NCI-H2029 treated with DMSO at 0.1 percent for 48 hours (cell line): ENCODE results near the gene CAB39.

ENCODE experiments used
- DNase-seq: peaks from one replicate; lab custom pipeline; 2025; lab: John Stamatoyannopoulos, UW

Gene CAB39

DNA sequence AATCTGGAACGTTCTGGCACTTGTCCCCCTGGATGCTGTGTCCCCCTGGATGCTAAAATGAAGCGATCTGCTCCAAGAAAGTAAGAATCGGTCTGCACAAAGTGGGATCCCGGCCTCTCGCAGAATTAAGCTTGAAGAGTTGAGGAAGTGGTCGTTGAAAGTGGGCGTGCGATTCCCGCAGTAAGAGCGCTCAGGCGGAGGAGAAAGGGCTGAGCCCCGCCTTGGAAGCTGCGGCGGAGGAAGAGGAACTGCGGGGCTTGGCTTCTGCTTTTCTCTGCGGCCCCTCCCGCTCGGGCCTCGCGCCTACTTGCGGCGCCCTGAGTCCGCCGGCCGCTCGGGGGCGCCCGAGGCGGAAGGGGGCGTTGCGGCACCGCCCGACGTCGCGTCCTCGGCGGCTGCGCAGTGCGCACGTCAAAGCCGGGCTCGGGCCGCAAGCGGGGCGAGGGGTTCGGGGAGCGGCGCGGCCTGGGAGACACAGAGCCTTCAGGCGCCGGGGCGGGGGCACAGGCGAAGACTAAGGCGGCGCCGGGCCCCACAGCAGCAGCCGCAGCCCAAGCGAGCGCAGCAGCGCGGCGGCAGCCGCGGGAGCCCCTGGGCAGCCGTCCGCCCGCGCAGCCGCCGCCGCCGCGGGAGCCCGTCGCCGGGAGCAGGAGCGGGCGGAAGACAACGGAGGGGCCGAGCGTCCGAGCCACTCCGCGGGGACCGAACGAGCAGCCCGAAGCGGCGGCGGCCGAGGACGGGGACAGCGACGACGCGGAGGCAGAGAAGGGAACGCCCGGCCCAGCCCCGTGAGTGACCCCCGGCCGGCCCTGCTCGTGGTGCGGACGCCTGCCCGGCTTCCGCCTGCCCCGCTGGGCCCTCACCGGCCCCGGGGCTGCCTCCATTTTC is at the start of gene CAB39:
TSS of gene CAB39 (plus strand) at position 400 of the 888 bp plus-strand sequence. CDS start 47,160 bp downstream, outside the sequence.
- DNase-seq: peak; percentile 36

DNA sequence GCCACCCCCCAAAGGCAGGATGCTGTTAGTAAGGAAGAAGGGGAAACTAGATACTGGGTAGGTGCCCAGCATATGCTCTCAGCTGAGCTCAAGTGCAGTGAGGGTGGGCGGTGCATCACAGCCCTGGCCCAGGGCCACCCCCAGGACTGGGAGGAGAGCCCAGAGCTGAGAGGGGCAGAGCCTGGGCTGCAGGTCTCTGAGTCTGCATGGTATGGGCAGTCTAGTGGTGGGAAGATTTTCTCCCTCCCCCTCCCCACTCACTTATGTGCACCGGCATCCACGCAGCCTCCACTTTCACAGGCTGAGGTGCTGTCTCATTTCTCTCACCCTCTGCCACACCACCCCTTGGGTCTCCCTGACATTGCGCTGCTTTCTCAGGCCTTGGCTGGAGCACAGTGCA is 48.5 kb upstream of the CAB39 start:
- DNase-seq: peak; percentile 62

DNA sequence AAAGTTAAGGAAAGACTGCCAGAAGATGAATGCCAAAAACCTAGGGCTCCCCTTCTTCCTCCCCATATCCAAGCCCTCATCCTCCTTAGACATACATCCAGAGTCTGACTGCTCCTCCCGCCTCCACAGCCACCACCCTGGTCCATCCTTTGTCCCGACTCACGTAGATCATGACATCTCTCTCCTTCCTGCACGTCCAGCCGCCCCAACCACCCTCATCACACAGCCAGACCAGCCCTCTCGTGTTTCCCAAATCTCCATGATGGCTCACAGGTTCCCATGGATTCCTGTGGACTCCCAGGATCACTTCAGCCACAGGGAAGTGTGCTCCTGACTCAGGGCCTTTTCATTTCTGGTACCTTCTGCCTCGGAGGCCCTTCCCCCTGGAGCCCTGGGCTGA is 47.8 kb upstream of the CAB39 start:
- DNase-seq: no peak

DNA sequence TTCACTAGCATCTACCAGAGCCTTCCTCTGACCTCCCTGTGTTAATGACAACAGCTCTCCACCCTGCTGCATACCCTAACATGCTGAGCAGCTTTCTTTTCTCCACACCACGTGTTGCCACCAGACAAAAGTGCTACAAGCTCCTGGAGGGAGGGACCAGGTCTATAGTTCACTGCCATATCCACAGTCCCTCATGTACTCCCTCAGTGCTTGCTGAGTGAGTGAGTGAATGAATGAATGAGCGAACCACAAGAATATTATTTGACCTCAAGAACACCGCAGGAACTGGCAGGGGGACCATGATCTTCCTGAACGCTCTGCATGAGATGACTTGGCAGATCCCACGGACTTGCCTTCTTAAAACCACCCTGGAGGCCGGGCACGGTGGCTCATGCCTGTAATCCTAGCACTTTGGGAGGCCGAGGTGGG is 47.4 kb upstream of the CAB39 start:
- DNase-seq: no peak

DNA sequence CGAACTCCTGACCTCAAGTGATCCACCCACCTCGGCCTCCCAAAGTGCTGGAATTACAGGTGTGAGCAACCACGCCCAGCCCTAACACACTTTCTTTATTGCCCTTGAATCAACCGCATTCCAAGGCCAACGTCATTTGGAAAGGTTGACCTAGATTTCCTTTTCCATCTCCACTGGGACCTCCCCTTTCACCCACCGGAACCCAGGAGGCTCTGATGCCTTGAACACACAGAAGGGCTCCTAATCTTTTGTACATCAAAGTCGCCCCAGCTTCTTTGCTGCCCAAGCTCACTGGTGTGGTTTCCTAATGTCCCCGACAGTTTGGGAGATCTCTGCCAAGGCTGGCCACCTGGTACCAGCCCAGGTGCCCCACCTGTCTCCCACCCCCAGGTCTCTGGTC is 46.2 kb upstream of the CAB39 start:
- no peak for DNase-seq

DNA sequence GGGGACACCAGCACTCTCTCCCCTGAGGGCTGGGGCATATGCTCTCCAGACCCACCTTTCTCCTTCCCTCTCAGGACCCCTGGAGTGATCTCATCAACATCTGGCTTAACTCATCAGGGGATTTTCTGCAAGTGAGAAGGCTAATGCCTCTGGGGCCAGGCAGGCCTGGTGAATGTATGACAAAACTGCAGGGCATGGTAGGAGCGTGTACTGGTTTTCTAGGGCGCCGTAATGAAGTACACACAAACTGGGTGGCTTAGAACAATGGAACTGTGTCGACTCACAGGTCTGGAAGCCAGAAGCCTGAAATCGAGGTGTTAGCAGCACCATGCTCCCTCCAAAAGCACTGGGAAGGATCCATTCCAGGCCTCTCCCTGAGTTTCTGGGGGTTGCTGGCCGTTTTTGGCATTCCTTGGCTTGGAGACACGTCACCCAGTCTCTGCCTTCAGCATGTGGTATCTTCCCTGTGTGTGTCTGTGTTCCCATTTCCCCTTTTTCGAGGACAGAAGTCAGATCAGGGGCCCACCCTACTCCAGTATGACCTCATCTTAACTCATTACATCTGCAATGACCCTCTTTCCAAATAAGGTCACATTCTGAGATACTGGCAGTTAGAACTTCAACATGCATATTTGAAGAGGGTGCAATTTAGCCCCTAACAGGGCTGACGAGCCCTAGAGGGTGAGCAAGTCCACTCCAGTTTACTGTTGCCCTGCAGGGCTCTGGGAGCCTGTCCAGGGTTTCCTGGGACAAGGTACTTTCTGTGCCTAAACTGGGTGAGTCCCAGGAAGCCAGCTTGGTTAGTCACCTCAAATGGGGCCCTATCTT is 45.5 kb upstream of the CAB39 start:
- DNase-seq: no peak

DNA sequence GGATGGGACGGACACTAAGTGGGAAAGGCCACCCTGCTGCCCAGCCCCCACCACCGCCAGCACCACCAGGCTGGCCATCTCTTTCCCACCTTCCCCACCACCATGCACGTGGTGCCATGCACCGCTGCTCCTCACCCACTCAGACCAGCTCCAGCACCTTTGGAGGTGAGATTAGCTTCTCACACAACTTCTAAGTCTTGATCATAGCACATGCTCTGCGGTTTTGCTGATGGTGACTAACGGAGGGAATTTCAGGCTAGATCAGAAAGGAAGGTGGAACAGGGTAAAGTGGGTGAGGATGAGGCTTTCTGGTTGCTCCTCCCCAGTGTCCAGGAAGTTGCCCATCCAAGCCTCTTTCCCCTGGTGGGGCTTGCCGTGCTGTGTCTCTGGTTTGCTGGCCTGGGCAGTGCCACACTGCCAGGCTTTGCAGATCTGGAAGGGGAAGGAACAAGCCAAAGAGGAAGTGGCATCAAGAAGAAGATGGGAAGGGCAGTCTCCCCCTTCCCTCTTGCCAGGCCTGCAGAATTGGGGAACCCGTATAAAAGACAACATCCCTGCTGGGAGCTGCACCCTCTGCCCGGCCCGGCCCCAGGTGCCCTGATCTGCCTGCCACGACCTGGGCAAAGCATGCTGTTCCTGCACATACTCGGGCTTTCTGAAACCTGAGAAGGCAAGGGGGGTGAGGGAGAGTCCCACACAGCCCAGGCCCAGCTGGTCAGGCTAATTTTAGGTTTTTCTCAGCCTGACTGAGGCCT is 44.3 kb upstream of the CAB39 start:
- DNase-seq: no peak

DNA sequence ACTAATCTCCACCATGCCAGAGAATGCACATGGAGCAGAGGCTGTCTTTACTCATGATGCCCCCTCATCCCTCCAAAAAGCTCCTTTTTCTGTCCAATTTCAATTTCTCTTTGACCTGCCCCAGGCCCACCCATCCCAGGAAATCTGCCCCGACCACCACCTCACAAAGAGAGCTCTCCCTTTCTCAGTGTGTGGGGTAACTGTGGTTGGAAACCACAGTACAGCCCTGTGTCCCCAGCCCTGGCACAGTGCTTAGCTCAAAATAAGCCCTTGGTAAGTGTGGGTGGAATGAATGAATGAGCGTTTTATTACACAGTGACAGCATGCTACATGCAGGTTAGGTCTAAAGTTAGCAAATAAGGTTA is 43.7 kb upstream of the CAB39 start:
- DNase-seq: no peak

DNA sequence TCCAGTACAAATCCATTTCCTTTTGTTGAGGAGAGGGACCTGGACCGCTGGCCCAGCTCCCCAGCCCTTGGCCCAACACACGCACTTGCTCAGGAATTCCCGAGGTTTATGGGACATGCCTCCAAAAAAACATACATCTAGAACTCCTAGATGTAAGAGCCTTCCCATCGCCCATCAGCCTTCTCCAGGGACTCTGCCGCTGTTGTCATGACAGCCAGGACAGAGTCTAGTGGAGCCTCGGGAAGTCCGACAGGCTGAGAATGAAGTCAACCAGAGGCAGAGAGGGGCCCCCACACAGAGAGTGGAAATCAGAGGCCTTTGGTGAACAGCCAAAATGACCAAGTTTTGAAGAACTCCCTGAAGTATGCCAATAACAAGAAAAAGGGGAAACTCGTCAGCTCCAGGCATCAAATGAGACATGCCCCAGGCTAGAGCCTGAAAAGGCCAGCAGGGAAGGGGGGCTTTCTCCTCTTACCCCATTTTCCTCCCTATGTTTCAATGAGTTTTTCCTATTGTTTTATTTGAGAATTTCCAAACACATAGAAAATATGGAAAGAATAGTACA is 43.2 kb upstream of the CAB39 start:
- DNase-seq: no peak

DNA sequence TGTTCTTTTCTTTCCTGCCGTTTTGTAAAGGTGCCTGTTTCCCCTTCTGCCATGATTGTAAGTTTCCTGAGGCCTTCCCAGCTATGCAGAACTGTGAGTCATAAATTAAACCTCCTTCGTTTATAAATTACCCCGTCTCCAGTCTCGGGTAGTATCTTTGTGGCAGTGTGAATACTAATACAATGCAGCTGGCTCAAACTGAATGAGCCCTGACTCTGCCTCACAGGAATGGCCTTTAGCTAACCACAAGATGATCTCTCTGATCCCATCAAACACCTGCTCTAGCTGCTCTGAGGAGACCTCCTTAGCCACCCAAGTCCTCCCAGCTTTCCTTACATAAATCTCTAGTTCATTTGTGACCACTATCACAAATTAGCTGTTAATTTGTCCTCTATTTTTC is 41.5 kb upstream of the CAB39 start:
- no peak for DNase-seq

DNA sequence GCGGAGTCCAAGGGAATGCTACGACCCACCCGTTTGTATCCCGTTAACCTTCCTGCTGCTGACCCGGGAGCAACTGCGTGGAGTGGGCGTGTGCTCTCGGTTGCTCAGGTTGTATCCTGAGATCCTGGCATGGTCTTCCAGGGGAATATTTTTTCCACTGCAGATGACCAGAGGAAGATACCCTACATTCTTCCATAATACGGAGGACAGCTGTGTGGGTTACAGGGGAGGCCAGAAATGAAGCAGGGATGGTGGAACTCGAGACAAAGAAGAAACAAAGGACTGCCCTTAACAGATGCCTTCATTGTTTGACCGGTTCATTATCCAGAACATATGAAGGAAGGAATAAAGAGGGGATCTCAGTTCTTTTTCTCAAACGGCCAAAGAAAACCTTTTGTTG is 39.8 kb upstream of the CAB39 start:
- no peak for DNase-seq

DNA sequence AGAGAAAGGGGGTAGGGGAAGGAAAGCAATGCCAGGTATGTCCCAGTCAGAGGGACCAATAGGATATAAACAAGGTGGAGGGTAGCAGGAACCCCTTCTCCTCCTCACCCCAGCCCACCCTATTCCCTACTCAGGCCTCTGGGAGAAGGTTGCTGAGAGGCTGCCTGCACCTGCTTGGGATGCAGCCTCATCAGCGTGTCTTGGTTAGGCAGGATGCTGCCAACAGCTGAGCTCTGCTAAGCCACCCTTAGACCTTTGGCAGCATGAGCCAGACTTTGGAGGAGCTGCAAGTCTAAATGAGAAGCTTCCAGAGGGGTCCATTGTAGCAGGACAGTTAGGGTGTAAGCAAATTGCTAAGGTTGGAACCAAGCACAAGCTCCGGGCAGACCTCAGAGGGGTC is 38.2 kb upstream of the CAB39 start:
- no peak for DNase-seq

DNA sequence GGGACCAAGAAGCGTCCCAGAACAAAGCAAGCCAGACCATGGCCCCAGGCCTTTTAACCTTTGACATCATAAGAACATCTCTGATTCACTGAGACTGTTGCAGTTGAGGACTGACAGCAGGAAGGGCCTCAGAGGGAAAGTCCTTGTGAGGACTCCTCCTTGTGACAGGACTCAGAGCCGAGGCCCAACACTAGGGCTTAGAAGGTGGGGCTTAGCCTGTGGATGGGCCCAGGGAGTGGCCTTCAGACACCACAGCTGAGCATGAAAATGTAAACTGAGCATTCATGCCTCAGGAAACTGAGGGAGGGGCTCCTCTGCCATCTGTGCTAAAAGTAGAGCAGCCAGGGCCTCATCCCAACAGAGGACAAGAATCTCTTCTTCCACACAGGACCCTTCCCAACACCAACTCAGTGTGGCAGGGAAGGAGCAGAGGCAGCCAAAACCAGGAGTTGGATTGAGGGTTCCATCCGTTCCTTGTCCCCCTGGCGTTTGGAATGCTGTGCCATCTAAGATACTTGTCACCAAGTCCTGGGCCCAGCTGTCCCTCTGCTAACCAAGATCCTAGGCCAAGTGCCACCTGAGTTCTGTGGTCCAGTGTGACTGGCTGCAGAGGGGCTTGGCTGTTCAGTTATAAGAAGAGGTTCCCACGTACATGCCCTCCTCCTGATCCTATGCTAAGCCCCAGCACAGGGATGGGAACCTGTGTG is 37.5 kb upstream of the CAB39 start:
- no peak for DNase-seq

DNA sequence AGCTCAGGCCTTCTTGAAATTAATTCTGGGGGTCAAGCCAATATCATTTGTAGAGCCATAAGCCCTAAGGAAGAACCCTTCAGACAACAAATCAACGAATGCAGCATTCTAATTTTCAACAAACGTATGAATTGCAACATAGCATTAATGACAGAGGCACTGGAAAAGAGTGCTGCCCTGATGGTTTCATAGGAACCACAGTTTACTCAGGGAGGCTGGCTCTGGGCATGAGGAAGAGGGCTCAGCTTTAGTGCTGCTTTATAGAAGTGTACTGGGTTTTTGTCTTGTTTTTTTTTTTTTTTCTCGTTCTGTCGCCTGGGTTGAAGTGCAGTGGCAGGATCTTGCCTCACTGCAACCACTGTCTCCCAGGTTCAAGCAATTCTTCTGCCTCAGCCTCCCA is 36.1 kb upstream of the CAB39 start:
- DNase-seq: no peak

DNA sequence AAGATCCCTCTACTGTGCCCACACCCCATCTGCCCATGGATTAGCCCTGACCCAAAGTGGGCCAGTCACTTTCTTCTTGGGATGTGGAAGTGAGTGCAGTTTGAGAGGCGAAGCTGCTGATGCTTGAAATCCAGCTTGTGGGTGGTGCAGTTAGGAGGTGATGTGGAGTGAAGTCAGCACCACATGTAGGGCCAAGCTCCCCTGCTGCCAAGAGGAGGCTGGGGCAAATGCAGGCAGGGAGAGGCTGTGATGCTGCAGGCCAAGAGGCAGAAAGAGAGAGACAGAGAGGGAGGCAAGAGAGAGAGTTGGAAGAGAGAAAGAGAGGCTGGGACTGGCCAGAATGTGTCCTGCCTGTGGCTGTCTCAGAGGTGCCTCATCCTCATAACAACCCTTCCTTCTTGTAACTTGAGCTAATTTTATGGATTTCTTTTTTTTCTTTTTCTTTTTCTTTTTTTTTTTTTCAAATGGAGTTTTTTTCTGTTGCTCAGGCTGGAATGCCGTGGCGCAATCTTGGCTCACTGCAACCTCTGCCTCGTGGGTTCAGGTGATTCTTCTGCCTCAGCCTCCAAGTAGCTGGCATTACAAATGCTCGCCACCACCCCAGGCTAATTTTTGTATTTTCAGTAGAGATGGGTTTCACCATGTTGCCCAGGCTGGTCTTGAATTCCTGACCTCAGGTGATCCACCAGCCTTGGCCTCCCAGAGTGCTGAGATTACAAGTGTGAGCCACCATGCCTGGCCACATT is 35.3 kb upstream of the CAB39 start:
- DNase-seq: no peak

DNA sequence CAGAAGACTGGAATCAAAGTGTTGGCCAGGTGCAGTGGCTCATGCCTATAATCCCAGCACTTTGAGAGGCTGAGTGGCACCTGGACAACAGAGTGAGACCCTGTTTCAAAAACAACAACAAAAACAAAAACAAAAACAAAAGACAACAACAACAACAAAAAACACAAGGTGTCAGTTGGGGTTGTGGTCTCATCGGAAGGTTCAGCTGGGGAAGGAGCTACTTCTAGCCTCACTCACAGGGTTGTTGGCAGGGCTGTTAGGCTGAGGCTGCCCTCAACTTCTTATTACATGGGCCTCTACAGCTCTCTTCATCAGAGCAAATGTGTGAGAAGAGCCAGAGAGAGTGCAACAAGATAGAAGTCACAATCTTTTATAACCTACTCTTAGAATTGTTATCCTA is 34.6 kb upstream of the CAB39 start:
- no peak for DNase-seq

DNA sequence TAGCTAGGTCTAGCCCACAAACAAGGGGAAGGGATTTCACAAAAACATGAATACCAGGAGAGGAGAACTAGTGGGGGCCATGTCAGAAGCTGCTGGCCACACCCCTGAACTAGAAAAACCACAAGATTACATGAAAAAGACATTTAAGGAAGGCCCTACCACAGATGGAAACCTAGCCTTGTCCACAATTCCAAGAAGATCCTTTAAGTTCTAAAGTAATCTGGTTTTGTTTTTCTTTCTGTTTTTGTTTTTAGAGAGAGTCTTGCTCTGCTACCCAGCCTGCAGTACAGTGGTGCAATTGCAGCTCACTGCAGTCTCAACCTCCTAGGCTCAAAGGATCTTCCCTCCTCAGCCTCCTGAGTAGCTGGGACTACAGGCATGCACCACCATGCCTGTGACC is 34.2 kb upstream of the CAB39 start:
- DNase-seq: no peak

DNA sequence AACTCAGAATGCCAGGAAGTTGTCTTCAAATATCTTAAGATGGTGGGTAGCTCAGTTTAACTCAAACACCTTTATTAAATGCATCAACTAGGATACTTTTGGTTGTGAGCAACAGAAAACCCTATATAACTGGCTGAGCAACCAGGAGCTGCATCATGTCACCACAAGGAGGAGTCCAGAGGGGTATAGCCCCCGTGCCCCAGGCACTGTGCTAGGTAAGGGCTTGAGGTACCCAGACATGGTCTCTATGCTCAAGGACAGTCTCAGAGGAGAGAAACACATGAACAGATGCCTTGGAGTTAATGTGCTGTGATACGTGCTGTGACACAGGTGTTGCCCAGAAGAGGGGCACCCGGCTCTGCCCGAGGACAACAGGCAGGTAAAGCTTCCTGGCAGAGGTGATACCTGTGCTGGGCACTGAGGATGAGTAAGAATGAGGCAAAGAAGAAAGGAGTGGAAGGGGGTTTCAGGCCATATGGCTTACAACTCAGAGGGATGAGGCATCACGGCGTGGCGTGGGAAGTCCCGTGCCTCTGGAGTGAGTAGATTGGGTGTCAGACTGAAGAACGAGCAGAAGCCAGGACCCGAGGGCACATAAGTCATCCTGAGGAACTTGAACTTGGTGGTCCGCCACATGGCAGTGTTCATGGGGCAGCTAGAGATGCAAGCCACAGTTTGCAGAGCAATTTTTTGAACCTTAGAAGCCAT is 32.0 kb upstream of the CAB39 start:
- no peak for DNase-seq

DNA sequence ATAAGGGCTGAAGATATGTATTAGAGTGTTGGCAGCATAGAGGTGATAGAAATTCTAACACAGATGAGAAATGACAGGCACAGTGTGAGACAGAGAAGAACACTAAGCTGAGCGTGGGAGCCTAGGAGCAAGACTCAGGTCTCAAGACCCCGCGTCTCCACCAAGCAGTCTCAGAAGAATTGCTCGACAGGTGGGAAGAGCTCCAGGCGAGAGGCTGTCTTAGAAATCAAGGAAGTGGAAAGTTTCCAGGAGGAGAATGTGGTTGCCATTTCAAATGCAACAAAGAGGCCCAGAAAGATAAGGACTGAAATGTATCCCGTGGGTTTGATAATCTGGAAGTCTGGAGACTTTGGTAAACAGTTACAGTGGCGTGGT is 31.5 kb upstream of the CAB39 start:
- DNase-seq: no peak

DNA sequence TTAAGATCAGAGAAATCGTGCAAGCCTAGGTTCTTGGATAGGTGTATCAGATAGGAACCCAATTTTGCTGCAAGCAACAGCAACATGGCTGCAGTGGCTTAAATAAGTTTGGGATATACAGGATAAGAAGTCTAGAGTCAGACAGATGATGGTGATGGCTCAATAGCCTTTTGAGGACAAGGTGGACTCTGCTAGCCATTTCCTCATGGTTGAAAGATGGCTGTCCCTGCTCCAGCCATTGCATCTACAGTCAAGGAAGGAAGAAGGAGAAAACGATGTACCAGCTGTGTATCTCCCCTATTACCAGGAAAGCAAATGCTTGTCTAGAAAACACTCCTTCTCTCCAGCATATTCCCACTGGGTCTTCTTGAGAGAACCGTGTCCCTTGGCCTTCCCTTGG is 30.1 kb upstream of the CAB39 start:
- DNase-seq: no peak
